HepG2 (cell line): ENCODE measurements around the gene MARVELD3. TPM values are rescaled to one million over a fixed set of nuclear protein-coding genes. Genes with fewer than 3 reads are reported as not detected.

ENCODE experiments used
- AGO2 ChIP-seq: fragments of 200-400 bp; formaldehyde crosslinking; optimal IDR thresholded peaks from 2 replicates; pipeline ENCODE3; 2017; ENCODE audit warnings: mild to moderate bottlenecking, low read depth, low read length, moderate library complexity
- AKAP8 ChIP-seq: sonication (generic); formaldehyde crosslinking; IDR thresholded peaks from 2 replicates; pipeline ENCODE4 v1.5.1; 2020; ENCODE audit warnings: mild to moderate bottlenecking, missing genetic modification reagents
- CCAR2 ChIP-seq: fragments of 200-400 bp; formaldehyde crosslinking; optimal IDR thresholded peaks from 2 replicates; pipeline ENCODE3; 2018; ENCODE audit warnings: low read depth, mild to moderate bottlenecking, low read length, moderate library complexity
- DMAP1 ChIP-seq: IDR thresholded peaks from 2 replicates; pipeline ENCODE4 v1.6.1; 2016
- GRHL1 ChIP-seq: sonication (generic); formaldehyde crosslinking; conservative IDR thresholded peaks from 2 replicates; pipeline ENCODE4 v1.8.0; 2022; ENCODE audit warnings: missing genetic modification reagents
- HNF1B ChIP-seq: sonication (generic); formaldehyde crosslinking; IDR thresholded peaks from 2 replicates; pipeline ENCODE4 v1.5.1; 2020; ENCODE audit warnings: mild to moderate bottlenecking, moderate library complexity, missing genetic modification reagents
- HOXA7 ChIP-seq: sonication (generic); formaldehyde crosslinking; IDR thresholded peaks from 2 replicates; pipeline ENCODE4 v1.8.1; 2022; ENCODE audit warnings: mild to moderate bottlenecking, missing genetic modification reagents, moderate library complexity
- KIAA2018 ChIP-seq: sonication (generic); formaldehyde crosslinking; IDR thresholded peaks from 2 replicates; pipeline ENCODE4 v1.5.0; 2020; ENCODE audit warnings: mild to moderate bottlenecking, missing genetic modification reagents, borderline replicate concordance
- POLR2AphosphoS2 ChIP-seq: IDR thresholded peaks from 2 replicates; pipeline ENCODE4 v1.6.1; 2011; ENCODE audit warnings: low read depth, low read length, improper control_type of control experiment
- ZIK1 ChIP-seq: sonication (generic); formaldehyde crosslinking; IDR thresholded peaks from 2 replicates; pipeline ENCODE4 v1.5.0; 2020; ENCODE audit warnings: mild to moderate bottlenecking, low read depth, missing genetic modification reagents, borderline replicate concordance
- ZNF121 ChIP-seq: sonication (generic); formaldehyde crosslinking; IDR thresholded peaks from 2 replicates; pipeline ENCODE4 v1.5.0; 2020; ENCODE audit warnings: mild to moderate bottlenecking, missing genetic modification reagents
- polyA plus RNA-seq, 8 experiments: library from polyadenylated mRNA; depleted of rRNA in 3 of 8; stranded (reverse) in 7 of 8; unstranded in 1 of 8; fragments of >200 nt; fragmentation: Illumina TruSeq in 4 of 8; extraction: Trizol in 4 of 8; gene quantifications; 2 replicates each; pipeline versions ENCODE4 v1.2.1 to v1.2.3, GENCODE V29; 2011 to 2016; ENCODE audit warnings: low read depth in 4 of 8, missing spikeins in 1 of 8, mixed read lengths in 1 of 8; ENCODE audit not compliant: insufficient read depth in 1 of 8
- total RNA-seq, 5 experiments: library from RNA; depleted of rRNA; stranded (reverse); fragments of >200 nt; fragmentation: Illumina TruSeq; extraction: Trizol; gene quantifications; 2 replicates each; pipeline ENCODE4 v1.2.3, GENCODE V29; 2016; ENCODE audit warnings: low read depth in 1 of 5
- TF ChIP-seq, protein P1 (sequence below): sonication (generic); formaldehyde crosslinking; IDR thresholded peaks from 2 replicates; pipeline ENCODE4 v1.8.0; 2022; ENCODE audit warnings: missing genetic modification reagents, mild to moderate bottlenecking, inconsistent platforms, borderline replicate concordance
- TF ChIP-seq, protein P2 (sequence below): sonication (generic); formaldehyde crosslinking; IDR thresholded peaks from 2 replicates; pipeline ENCODE4 v1.8.0; 2022; ENCODE audit warnings: mild to moderate bottlenecking, missing genetic modification reagents, borderline replicate concordance
- TF ChIP-seq, protein P3 (sequence below): sonication (generic); formaldehyde crosslinking; IDR thresholded peaks from 2 replicates; pipeline ENCODE4 v1.4.0; 2020; ENCODE audit warnings: mild to moderate bottlenecking, low read depth, missing genetic modification reagents

MARVELD3 gene
- total and polyA plus RNA-seq, 2 of the 13 experiments (the other 11 are each of a cell fraction or from before 2014, with no cell fraction given): 4.8 to 5.6 TPM

DNA sequence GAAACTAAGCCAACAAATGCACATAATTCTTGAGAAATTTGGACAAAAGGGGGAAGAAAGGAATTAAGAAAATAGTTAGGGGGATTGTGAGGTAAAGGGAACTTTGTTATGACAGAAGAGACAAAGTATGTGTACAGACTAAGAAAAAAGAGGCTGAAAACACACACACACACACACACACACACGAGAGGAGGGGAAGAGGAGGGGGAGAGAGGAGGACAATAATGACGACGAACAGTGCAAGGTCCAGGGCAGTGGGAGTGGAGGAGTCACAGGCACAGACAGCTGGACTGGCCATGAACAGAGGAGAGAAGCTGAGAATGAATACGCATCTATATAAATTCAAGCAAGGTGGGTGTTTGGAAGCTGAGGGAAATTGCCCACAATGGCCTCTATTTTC, 44.6 kb downstream of the MARVELD3 start (continued):
- TF ChIP-seq HNF1B (CRISPR knock-in tag) (no peak), DMAP1 (0 out of 2 replicates have a peak, but pooled peaks have one; percentile 17), AKAP8 (CRISPR knock-in tag) (no peak), HOXA7 (CRISPR knock-in tag) (no peak), POLR2AphosphoS2 (no peak), CCAR2 (no peak), AGO2 (no peak), ZNF121 (CRISPR knock-in tag) (no peak), GRHL1 (CRISPR knock-in tag) (no peak), ZIK1 (CRISPR knock-in tag) (no peak), KIAA2018 (CRISPR knock-in tag) (no peak)
- TF ChIP-seq, protein P1, sequence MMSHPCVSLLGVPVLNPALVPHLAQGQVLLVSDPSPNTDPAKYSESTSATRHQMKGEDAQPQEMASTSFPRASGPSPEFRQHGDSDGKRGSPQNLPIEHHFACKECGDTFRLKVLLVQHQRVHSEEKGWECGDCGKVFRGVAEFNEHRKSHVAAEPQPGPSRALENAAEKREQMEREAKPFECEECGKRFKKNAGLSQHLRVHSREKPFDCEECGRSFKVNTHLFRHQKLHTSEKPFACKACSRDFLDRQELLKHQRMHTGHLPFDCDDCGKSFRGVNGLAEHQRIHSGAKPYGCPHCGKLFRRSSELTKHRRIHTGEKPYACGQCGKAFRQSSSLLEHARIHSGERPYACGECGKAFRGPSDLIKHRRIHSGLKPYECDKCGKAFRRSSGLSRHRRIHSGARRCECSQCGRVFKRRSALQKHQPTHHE (CRISPR knock-in tag): no peak
- TF ChIP-seq, protein P2, sequence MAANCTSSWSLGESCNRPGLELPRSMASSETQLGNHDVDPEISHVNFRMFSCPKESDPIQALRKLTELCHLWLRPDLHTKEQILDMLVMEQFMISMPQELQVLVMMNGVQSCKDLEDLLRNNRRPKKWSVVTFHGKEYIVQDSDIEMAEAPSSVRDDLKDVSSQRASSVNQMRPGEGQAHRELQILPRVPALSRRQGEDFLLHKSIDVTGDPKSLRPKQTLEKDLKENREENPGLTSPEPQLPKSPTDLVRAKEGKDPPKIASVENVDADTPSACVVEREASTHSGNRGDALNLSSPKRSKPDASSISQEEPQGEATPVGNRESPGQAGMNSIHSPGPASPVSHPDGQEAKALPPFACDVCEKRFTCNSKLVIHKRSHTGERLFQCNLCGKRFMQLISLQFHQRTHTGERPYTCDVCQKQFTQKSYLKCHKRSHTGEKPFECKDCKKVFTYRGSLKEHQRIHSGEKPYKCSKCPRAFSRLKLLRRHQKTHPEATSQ (CRISPR knock-in tag): no peak
- TF ChIP-seq, protein P3, sequence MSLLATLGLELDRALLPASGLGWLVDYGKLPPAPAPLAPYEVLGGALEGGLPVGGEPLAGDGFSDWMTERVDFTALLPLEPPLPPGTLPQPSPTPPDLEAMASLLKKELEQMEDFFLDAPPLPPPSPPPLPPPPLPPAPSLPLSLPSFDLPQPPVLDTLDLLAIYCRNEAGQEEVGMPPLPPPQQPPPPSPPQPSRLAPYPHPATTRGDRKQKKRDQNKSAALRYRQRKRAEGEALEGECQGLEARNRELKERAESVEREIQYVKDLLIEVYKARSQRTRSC (CRISPR knock-in tag): no peak
